ENCODE measurements around the gene SERPING1. TPM values are rescaled to one million over a fixed set of nuclear protein-coding genes. Genes with fewer than 3 reads are reported as not detected.
A peak's percentile ranks its signal among the peaks of the same experiment; 100 is the strongest.

The SERPING1 gene
- total RNA-seq, 1 donor from 2014 or later, result 490 TPM

DNA sequence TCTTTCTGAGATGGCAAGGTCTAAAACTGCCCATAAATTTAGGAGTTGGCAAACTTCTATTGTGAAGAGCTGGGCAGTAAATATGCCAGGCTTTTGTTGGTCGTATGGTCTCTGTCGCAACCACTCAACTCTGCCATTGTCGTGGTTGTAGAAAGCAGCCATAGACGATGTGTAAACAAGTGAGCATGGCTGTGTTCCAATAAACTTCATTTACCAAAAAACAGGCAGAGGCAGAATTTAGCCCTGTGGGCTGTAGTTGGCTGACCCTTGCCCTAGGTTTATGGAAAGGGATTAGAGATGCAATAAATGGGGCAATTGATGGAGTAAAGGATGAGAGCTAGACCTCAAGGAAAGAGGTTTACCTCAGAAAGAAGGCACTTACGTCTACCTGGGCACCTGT, 34.6 kb downstream of the SERPING1 start:
- no peak overlapping the region for H3K4me3 ChIP-seq
- H3K9me3 ChIP-seq, result no peaks in the 10 kb centered on the region
- DNase-seq (no peak), ATAC-seq (no peak)
- H3K4me1 ChIP-seq, result no peaks in the 10 kb centered on the region
- H3K27ac ChIP-seq, result no peak overlapping the region
- intact Hi-C loops (cut with DNase I), result no loop called here
- no peaks in the 10 kb centered on the region for H3K36me3 ChIP-seq
- TF ChIP-seq, protein P1, sequence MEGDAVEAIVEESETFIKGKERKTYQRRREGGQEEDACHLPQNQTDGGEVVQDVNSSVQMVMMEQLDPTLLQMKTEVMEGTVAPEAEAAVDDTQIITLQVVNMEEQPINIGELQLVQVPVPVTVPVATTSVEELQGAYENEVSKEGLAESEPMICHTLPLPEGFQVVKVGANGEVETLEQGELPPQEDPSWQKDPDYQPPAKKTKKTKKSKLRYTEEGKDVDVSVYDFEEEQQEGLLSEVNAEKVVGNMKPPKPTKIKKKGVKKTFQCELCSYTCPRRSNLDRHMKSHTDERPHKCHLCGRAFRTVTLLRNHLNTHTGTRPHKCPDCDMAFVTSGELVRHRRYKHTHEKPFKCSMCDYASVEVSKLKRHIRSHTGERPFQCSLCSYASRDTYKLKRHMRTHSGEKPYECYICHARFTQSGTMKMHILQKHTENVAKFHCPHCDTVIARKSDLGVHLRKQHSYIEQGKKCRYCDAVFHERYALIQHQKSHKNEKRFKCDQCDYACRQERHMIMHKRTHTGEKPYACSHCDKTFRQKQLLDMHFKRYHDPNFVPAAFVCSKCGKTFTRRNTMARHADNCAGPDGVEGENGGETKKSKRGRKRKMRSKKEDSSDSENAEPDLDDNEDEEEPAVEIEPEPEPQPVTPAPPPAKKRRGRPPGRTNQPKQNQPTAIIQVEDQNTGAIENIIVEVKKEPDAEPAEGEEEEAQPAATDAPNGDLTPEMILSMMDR (IDR thresholded peaks at IDR 0.05), result no peak
- H3K27me3 ChIP-seq, result no peaks in the 10 kb centered on the region

DNA sequence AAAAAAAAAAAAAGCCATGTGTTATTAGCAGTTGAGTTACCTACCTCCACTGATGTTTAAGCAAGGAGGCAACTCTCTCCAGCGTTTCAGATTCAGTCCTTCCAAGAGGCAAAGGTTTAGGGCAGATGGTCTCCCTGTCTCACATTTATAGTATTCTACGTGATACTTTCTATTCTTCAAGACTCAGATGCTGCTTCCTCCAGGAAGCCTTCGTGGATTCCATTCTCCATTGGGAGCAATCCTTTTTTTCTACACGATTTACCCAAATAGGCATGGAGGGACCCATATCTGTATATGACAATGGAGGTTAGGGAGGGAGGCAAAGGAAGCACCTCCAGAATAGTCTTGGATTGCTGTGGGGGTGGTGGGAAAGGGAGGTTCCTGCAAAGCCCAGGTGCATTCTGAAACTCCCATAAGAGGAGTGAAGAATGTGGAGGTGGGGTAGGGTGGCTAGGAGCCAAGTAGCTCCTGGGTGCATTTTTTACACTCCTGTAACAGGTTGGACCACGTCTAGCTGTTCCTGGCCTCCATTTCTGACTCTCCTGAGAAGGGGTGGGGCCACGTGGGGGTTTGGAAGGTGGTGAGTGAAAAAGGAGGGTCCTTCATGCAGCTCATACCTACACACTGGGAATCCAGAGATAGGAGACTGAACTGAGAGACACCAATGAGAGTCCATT, 36.0 kb downstream of the SERPING1 start:
- Histone ChIP-seq H3K4me3 (no peak overlapping the region), H3K27ac (no peak overlapping the region), H3K27me3 (no peaks in the 10 kb centered on the region), H3K9me3 (no peaks in the 10 kb centered on the region), H3K36me3 (no peaks in the 10 kb centered on the region), H3K4me1 (peaks cover 9% of the 10 kb centered on the region)
- ATAC-seq (no peak), DNase-seq (no peak)
- intact Hi-C loops (cut with DNase I), result no loop called here
- TF ChIP-seq, protein P1 (IDR thresholded peaks at IDR 0.05), result no peak

DNA sequence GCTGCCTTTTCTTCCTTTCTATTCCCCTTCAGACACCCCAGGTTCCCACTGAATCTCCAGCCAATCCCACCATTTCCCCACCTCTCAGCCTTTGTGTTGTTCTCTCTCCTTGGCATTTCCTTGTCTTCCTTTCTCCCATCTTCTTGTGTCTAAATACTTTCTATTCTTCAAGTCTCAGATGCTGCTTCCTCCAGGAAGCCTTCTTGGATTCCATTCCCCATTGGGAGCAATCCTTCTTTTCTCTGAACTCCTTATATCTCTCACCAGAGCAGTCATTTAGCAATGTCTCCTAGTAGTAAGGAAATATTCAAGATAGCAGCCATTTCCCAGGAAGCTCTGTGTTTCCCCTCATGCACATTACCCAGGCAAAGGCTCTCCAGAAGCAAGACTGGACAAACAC, 36.8 kb downstream of the SERPING1 start:
- ATAC-seq (no peak), DNase-seq (no peak)
- Histone ChIP-seq H3K9me3 (no peaks in the 10 kb centered on the region), H3K4me3 (no peak overlapping the region), H3K27me3 (no peaks in the 10 kb centered on the region), H3K4me1 (peaks cover 9% of the 10 kb centered on the region), H3K27ac (no peak overlapping the region), H3K36me3 (no peaks in the 10 kb centered on the region)
- TF ChIP-seq, protein P1 (IDR thresholded peaks at IDR 0.05), result no peak
- intact Hi-C loops (cut with DNase I), result no loop called here

- DNase-seq (no peak), ATAC-seq (no peak)
- intact Hi-C loops (cut with DNase I), result no loop called here
- H3K27ac ChIP-seq, result no peak overlapping the region
- H3K27me3 ChIP-seq, result no peaks in the 10 kb centered on the region
- H3K36me3 ChIP-seq, result no peaks in the 10 kb centered on the region
- no peaks in the 10 kb centered on the region for H3K9me3 ChIP-seq
- TF ChIP-seq, protein P1 (IDR thresholded peaks at IDR 0.05), result no peak
- H3K4me1 ChIP-seq, result peaks cover 15% of the 10 kb centered on the region
- no peak overlapping the region for H3K4me3 ChIP-seq
Observed at GRCh38 chr11:57635246-57635645, 37.8 kb downstream of the SERPING1 start.

DNA sequence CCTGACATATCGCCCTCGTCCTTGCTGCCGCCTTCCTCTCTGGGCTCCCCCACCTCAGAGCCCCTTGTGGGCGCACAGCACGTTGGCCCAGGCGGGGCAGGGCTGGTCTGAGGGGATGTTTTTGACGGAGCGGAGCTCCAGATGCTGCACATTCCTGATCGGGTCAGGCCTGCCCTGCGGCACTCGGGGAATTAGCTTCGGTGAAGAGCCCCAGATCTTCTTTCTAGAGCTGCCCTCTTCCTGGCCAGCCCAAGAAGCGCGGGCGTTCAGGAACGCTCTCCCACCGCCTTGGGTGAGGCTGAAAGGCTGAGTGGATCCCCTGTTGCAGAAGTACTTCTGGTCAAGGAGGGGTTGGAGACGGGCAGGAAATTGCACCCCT, 40.1 kb downstream of the SERPING1 start:
- Histone ChIP-seq H3K4me3 (peak overlapping the region; percentile 83), H3K4me1 (peaks cover 17% of the 10 kb centered on the region), H3K9me3 (no peaks in the 10 kb centered on the region), H3K27me3 (no peaks in the 10 kb centered on the region), H3K36me3 (no peaks in the 10 kb centered on the region), H3K27ac (peak overlapping the region; percentile 82)
- DNase-seq, result peak; percentile 62
- intact Hi-C loops (cut with DNase I), result no loop called here
- peak; percentile 7 for ATAC-seq
- TF ChIP-seq, protein P1 (IDR thresholded peaks at IDR 0.05), result no peak
